ENCODE data around the gene HEG1. TPM values are rescaled to one million over a fixed set of nuclear protein-coding genes. Genes with fewer than 3 reads are reported as not detected.
A peak's percentile ranks its signal among the peaks of the same experiment; 100 is the strongest.

Gene HEG1
- total RNA-seq, 4 donors from 2014 or later: 95.2 to 238 (median 147) TPM

DNA sequence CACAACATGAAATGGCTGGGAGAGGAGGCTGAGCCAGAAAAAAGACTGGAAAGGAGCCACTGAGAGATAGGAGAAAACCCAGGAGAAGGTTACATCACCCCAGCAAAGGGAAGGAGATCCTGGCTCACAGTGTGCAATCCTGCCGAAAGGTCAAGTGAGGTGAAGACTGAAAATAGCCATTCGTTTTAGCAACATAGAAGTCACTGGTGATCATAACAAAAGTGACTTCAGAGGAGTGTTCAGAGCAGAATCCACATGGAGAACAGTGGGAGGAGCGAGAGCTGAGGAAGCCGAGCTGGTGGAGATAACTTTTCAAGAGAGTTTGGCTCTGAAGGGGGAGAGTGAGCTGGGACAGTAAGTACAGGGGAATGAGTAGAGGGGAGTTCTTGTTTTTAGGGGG, 5.4 kb upstream of the HEG1 start:
- no peak for TF ChIP-seq CTCF (IDR thresholded peaks at IDR 0.05)
- no peak for DNase-seq (ENCODE audit: low spot score)
- ATAC-seq (ENCODE audit: low FRiP score): peak; percentile 58

- DNase-seq (ENCODE audit: low spot score) (no peak), ATAC-seq (ENCODE audit: low FRiP score) (no peak)
- no peak for TF ChIP-seq CTCF (IDR thresholded peaks at IDR 0.05)
These were observed 3.9 kb upstream of the HEG1 start for GRCh38 chr3:125059488-125060245.

DNA sequence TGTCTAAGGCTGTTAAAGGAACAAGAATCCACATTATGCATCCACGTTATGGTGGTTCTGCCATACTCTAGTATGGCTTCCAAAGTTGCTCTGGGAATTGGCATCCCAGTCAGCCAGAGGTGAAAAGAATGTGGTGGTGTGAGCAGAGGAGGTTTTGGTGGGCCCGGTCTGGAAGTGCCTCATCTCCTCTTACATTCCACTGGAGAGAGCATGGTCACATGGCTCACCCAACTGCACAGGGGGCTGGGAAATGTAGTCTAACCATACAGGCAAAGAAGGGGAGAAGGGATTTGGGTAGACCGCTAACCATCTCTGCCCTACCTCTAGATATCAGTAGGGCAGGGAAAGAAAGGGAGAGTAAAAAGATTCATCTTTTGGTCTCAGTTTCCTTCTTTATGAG, 3.2 kb upstream of the HEG1 start:
- ATAC-seq (ENCODE audit: low FRiP score) (no peak), DNase-seq (ENCODE audit: low spot score) (no peak)
- TF ChIP-seq CTCF (IDR thresholded peaks at IDR 0.05): no peak

DNA sequence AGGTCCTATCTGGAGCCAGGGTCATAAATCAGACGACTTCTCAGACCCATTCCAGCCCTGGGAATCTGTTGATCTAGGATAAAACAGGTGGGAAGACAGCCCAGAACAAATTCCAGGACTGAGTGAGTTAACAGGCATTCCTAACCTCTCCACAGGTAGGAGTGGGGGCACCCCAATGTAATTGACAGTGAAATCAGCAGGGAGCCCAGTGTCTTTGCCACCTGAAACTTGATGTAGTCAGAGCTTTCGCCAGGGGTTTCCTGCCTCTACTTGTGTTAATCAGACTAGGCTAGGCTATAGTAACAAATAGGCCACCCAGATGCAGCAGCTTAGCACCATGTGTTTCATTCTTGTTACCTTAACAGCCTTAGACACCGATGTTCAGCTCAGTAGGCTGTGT, 2.7 kb upstream of the HEG1 start:
- TF ChIP-seq CTCF (IDR thresholded peaks at IDR 0.05): no peak
- ATAC-seq (ENCODE audit: low FRiP score): no peak
- no peak for DNase-seq (ENCODE audit: low spot score)

GRCh38 chr3:125057186-125057850, 1.5 kb upstream of the HEG1 start:
- DNase-seq (ENCODE audit: low spot score): no peak
- TF ChIP-seq CTCF (IDR thresholded peaks at IDR 0.05): no peak
- peak; percentile 26 for ATAC-seq (ENCODE audit: low FRiP score)

DNA sequence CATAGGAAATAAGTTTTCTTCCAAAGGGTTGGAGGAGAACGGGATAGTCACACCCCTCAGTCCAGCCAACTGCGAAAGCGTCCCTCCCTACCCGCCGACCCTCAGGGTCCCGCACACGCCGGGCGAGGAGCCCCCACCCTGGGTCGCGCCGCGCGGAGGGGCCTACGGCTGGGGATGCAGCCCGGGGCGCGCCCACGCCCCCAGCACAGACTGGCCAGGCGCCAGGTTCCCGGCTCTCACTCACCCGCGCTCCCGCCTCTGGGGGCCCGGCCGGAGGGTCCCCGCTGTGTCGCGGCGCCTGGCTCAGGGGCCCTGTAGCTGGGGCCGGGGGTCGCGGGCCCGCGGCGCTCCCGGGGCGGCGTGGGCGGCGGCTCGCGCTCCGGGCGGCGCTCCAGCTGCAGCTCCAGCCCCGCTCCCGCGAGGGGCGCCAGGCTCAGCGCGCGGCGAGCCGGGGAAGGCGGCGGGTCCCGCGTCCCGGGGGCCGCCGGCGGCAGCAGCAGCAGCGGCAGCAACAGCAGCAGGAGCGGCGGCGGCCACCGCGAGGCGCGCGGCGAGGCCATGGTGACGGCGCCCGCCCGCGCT, 375 bp downstream of the HEG1 start:
- no peak for TF ChIP-seq CTCF (IDR thresholded peaks at IDR 0.05)
- DNase-seq (ENCODE audit: low spot score): no peak
- ATAC-seq (ENCODE audit: low FRiP score): peak; percentile 5
